ENCODE results near the gene LIPI. TPM values are rescaled to one million over a fixed set of nuclear protein-coding genes. Genes with fewer than 3 reads are reported as not detected.

Gene LIPI
- total and polyA plus RNA-seq, 2 experiments from 2014 or later = not detected

GRCh38 chr21:14096172-14096571 is 114.6 kb downstream of the LIPI start:
- no peaks in the 10 kb centered on the region for H3K27me3 ChIP-seq (ENCODE audit: insufficient read depth)
- H3K36me3 Mint-ChIP-seq (ENCODE audit: low read depth) = peaks cover 4% of the 10 kb centered on the region; the same call in 1 of the 3 replicates
- no peak overlapping the region for H3K27ac Mint-ChIP-seq
- no peaks in the 10 kb centered on the region for H4K20me1 ChIP-seq (replicated peaks; ENCODE audit: insufficient read depth)
- no peak overlapping the region for H2AFZ ChIP-seq
- TF ChIP-seq ZNF462 (CRISPR knock-in tag; IDR thresholded peaks at IDR 0.05) (no peak), POLR2AphosphoS5 (IDR thresholded peaks at IDR 0.05; ENCODE audit: low read depth) (no peak), ZNF114 (CRISPR knock-in tag; IDR thresholded peaks at IDR 0.05) (no peak), EZH2phosphoT487 (IDR thresholded peaks at IDR 0.05; ENCODE audit: unreplicated experiment) (no peak), NANOG (IDR thresholded peaks at IDR 0.05; ENCODE audit: borderline replicate concordance) (no peak), ZNF331 (CRISPR knock-in tag; IDR thresholded peaks at IDR 0.05; ENCODE audit: low read depth) (no peak), STAT1 (IDR thresholded peaks at IDR 0.05; ENCODE audit: unreplicated experiment) (no peak), EZH2 (IDR thresholded peaks at IDR 0.05; ENCODE audit: low read depth, unreplicated experiment) (no peak), REST (IDR thresholded peaks at IDR 0.05; ENCODE audit: unreplicated experiment) (no peak), CREB1 (CRISPR knock-in tag; IDR thresholded peaks at IDR 0.05; ENCODE audit: low read depth) (no peak), JUNB (IDR thresholded peaks at IDR 0.05; ENCODE audit: unreplicated experiment) (no peak), CTCF (conservative IDR thresholded peaks at IDR 0.05; ENCODE audit: low read depth in 2 of 2) (no peak), ETS1 (IDR thresholded peaks at IDR 0.05) (no peak)
- no peak overlapping the region for H3K4me3 ChIP-seq
- H3K79me2 ChIP-seq (replicated peaks; ENCODE audit: insufficient read depth) = no peaks in the 10 kb centered on the region
- H3K36me3 ChIP-seq (ENCODE audit: insufficient read depth) = no peaks in the 10 kb centered on the region
- H3K4me3 Mint-ChIP-seq = no peak overlapping the region
- no peak for DNase-seq (ENCODE audit: low spot score)
- no peak for ATAC-seq
- no peak overlapping the region for H3K4me2 ChIP-seq
- H3F3A ChIP-seq (replicated peaks; ENCODE audit: low read depth) = no peaks in the 10 kb centered on the region
- H3K9me2 ChIP-seq (ENCODE audit: insufficient read depth) = peaks cover 6% of the 10 kb centered on the region; the same call in 1 of the 2 replicates
- no peak overlapping the region for H3K27ac ChIP-seq (ENCODE audit: low read depth)
- H3K4me1 ChIP-seq (ENCODE audit: insufficient read depth) = no peaks in the 10 kb centered on the region
- H3K9me3 Mint-ChIP-seq = peaks cover 13% of the 10 kb centered on the region
- H3K27me3 Mint-ChIP-seq (ENCODE audit: insufficient read depth, low read depth, poor library complexity) = no peaks in the 10 kb centered on the region
- H3K4me1 Mint-ChIP-seq = peaks cover 6% of the 10 kb centered on the region; the same call in 2 of the 3 replicates

Data from GM23338 (cell line).